Endothelial cell of umbilical vein (primary cell): Measurements from ENCODE around the gene ACTR10. TPM values are rescaled to one million over a fixed set of nuclear protein-coding genes. Genes with fewer than 3 reads are reported as not detected.

Experiments
- BruUV-seq: library from RNA; stranded (reverse); fragments of 400-500 nt; replicated peaks from 2 replicates; lab custom pipeline; 2021; lab: Mats Ljungman, UMichigan
- CTCF ChIA-PET: fragments of 300-600, 350-600 bp; sonication (Branson Sonifier 250); formaldehyde crosslinking; loops from one replicate; lab custom pipeline; 2021; ENCODE audit warnings: antibody characterized with exemption, inconsistent platforms; lab: Charles Lee
- POLR2A ChIA-PET: fragments of 300-600, 350-600 bp; sonication (Branson Sonifier 250); formaldehyde crosslinking; loops from one replicate; lab custom pipeline; 2021; ENCODE audit warnings: antibody characterized with exemption, inconsistent platforms; lab: Charles Lee
- DNase-seq: peaks from one replicate; pipeline ENCODE4 v3.0.0-alpha.2; 2011; ENCODE audit warnings: low read depth, low spot score
- FAIRE-seq: peaks from 2 replicates; lab custom pipeline; 2011; peaks lifted over from hg19 to GRCh38; lab: Jason Lieb, UNC
- H2AFZ ChIP-seq: 2 replicates; pipeline ENCODE4 v1.6.0; 2012; ENCODE audit warnings: low read depth, low read length, control low read depth, inconsistent platforms
- H3K27ac ChIP-seq: 2 replicates; pipeline ENCODE4 v1.5.1; 2011; ENCODE audit warnings: low read depth, mild to moderate bottlenecking, control low read depth, low read length, moderate library complexity; ENCODE audit not compliant: insufficient read depth
- H3K27me3 ChIP-seq, 2 experiments: 2 replicates each; pipeline versions ENCODE4 v1.6.0 to v1.6.1; 2011; ENCODE audit warnings: low read length in 2 of 2, mixed read lengths in 1 of 2; ENCODE audit not compliant: control insufficient read depth in 2 of 2, insufficient read depth in 2 of 2
- H3K36me3 ChIP-seq, 2 experiments: 2 replicates in 1 of 2; 3 replicates in 1 of 2; pipeline ENCODE4 v1.5.1; 2011; ENCODE audit warnings: low read length in 2 of 2, mild to moderate bottlenecking in 1 of 2, moderate library complexity in 1 of 2; ENCODE audit not compliant: control insufficient read depth in 2 of 2, insufficient read depth in 2 of 2; ENCODE audit errors: extremely low read depth in 1 of 2
- H3K4me1 ChIP-seq: 3 replicates; pipeline ENCODE4 v1.5.1; 2011; ENCODE audit warnings: mild to moderate bottlenecking, low read length; ENCODE audit not compliant: control insufficient read depth, insufficient read depth; ENCODE audit errors: extremely low read depth
- H3K4me2 ChIP-seq: 2 replicates; pipeline ENCODE4 v1.6.1; 2011; ENCODE audit warnings: low read length, control low read depth, mixed read lengths; ENCODE audit not compliant: insufficient read depth
- H3K4me3 ChIP-seq, 3 experiments: fragments of 200-600 bp in 1 of 3; sonication (generic), shearing (Covaris generic) in 1 of 3; replicated peaks in 1 of 3; 2 replicates each; pipeline ENCODE4 v1.5.1; 2011 to 2016; ENCODE audit warnings: control low read depth in 3 of 3, low read length in 3 of 3, mild to moderate bottlenecking in 2 of 3, inconsistent platforms in 1 of 3, low read depth in 1 of 3, moderate library complexity in 1 of 3; ENCODE audit not compliant: insufficient read depth in 1 of 3
- H3K79me2 ChIP-seq: 2 replicates; pipeline ENCODE4 v1.6.0; 2012; ENCODE audit warnings: low read length, inconsistent platforms; ENCODE audit not compliant: control insufficient read depth, insufficient read depth
- H3K9ac ChIP-seq: replicated peaks from 2 replicates; pipeline ENCODE3; 2011; ENCODE audit warnings: low read length, control low read depth; ENCODE audit not compliant: insufficient read depth; ENCODE audit errors: extremely low read depth
- H3K9me1 ChIP-seq: replicated peaks from 3 replicates; pipeline ENCODE4 v1.6.0; 2011; ENCODE audit warnings: mild to moderate bottlenecking, low read length; ENCODE audit not compliant: control insufficient read depth, insufficient read depth; ENCODE audit errors: extremely low read depth
- H3K9me3 ChIP-seq: replicated peaks from 2 replicates; pipeline ENCODE4 v1.5.1; 2012; ENCODE audit warnings: low read length, inconsistent platforms; ENCODE audit not compliant: control insufficient read depth, insufficient read depth
- H4K20me1 ChIP-seq: replicated peaks from 2 replicates; pipeline ENCODE3; 2011; ENCODE audit warnings: mild to moderate bottlenecking, low read length; ENCODE audit not compliant: control insufficient read depth, insufficient read depth; ENCODE audit errors: extremely low read depth
- CTCF ChIP-seq, 2 donors: IDR thresholded peaks; 1 replicate in 1 of 2; 2 replicates in 1 of 2; pipeline ENCODE4 v1.5.1; 2011; ENCODE audit warnings: low read length in 2 of 2, mild to moderate bottlenecking in 2 of 2, moderate library complexity in 2 of 2, control low read depth in 1 of 2, inconsistent platforms in 1 of 2, low read depth in 1 of 2; ENCODE audit not compliant: insufficient read depth in 1 of 2; ENCODE audit errors: extremely low read depth in 1 of 2
- EZH2 ChIP-seq: IDR thresholded peaks from 2 replicates; pipeline ENCODE4 v1.6.1; 2012; ENCODE audit warnings: borderline replicate concordance, low read depth, mild to moderate bottlenecking, moderate library complexity, low read length, inconsistent platforms; ENCODE audit not compliant: severe bottlenecking
- FOS ChIP-seq: IDR thresholded peaks from 2 replicates; pipeline ENCODE4 v1.6.1; 2011; ENCODE audit warnings: mild to moderate bottlenecking, low read length, moderate library complexity, borderline replicate concordance; ENCODE audit not compliant: insufficient read depth
- GATA2 ChIP-seq: IDR thresholded peaks from 2 replicates; pipeline ENCODE4 v1.7.0; 2011; ENCODE audit warnings: low read depth, mild to moderate bottlenecking, moderate library complexity, mixed read lengths, low read length; ENCODE audit not compliant: insufficient read length, insufficient read depth
- JUN ChIP-seq: IDR thresholded peaks from 2 replicates; pipeline ENCODE4 v1.6.1; 2011; ENCODE audit warnings: borderline replicate concordance, low read depth; ENCODE audit not compliant: insufficient read length, insufficient read depth
- MAX ChIP-seq: IDR thresholded peaks from 2 replicates; pipeline ENCODE4 v1.6.1; 2011; ENCODE audit not compliant: insufficient read depth, insufficient read length
- MYC ChIP-seq: IDR thresholded peaks from one replicate; pipeline ENCODE4 v1.6.1; 2011; ENCODE audit warnings: mild to moderate bottlenecking, low read depth, low read length
- POLR2A ChIP-seq: IDR thresholded peaks from 2 replicates; pipeline ENCODE4 v1.6.1; 2012; ENCODE audit warnings: low read depth, mild to moderate bottlenecking, control low read depth, low read length
- POLR2AphosphoS5 ChIP-seq: IDR thresholded peaks from 2 replicates; pipeline ENCODE4 v1.6.1; 2012; ENCODE audit warnings: low read depth, mild to moderate bottlenecking, control low read depth, low read length, moderate library complexity; ENCODE audit not compliant: insufficient read depth
- dilution Hi-C: fragments of 300-500 bp; cut with MboI; formaldehyde crosslinking; loops from one replicate; pipeline ENCODE4 v1.15.0; 2019; ENCODE audit warnings: low sequenced_read_pairs; ENCODE audit not compliant: extremely low pct_ligation_motif_present
- intact Hi-C: fragments of 100-400 bp; cut with micrococcal nuclease; formaldehyde crosslinking; loops from one replicate; pipeline ENCODE4 v1.10.0; 2022
- polyA plus RNA-seq, 4 experiments: library from polyadenylated mRNA; depleted of rRNA in 3 of 4; stranded (reverse) in 3 of 4; unstranded in 1 of 4; fragments of >200 nt; gene quantifications; 2 replicates each; pipeline versions ENCODE4 v1.2.1 to v1.2.3, GENCODE V29; 2011 to 2012; ENCODE audit warnings: missing spikeins in 1 of 4
- total RNA-seq: library from RNA; stranded (reverse); gene quantifications from 2 replicates; pipeline ENCODE4 v1.2.3, GENCODE V29; 2021

The ACTR10 gene
- total and polyA plus RNA-seq, 2 donors (not counting 3 experiments of a cell fraction or from before 2014, with no cell fraction given): 28.6 to 67.3 TPM

- POLR2A ChIA-PET: no interaction called here
- no peak for FAIRE-seq
- Histone ChIP-seq H2AFZ (no peak overlapping the region), H3K27me3 (peaks cover 26 to 46% of the 10 kb centered on the region in 2 experiments), H3K27ac (no peak overlapping the region), H3K4me3 (no peak overlapping the region), H3K4me1 (peaks cover 10% of the 10 kb centered on the region), H3K9ac (no peak overlapping the region), H4K20me1 (no peaks in the 10 kb centered on the region), H3K36me3 (no peaks in the 10 kb centered on the region), H3K79me2 (no peaks in the 10 kb centered on the region), H3K9me3 (no peaks in the 10 kb centered on the region), H3K9me1 (no peaks in the 10 kb centered on the region), H3K4me2 (no peak overlapping the region)
- TF ChIP-seq EZH2: no peak
- TF ChIP-seq MAX: no peak
- no peak for TF ChIP-seq POLR2A
- TF ChIP-seq GATA2: no peak
- TF ChIP-seq FOS: no peak
- no peak for TF ChIP-seq CTCF (IDR thresholded peaks at IDR 0.05; ENCODE audit: extremely low read depth in 1 of 2, insufficient read depth in 1 of 2, low read depth in 1 of 2, low read length in 2 of 2)
- no peak for TF ChIP-seq POLR2AphosphoS5
- TF ChIP-seq JUN: no peak
- TF ChIP-seq MYC: no peak
- CTCF ChIA-PET: interaction anchor here (1.0 to 1.3 kb wide), 2 partner anchors 14 to 50 kb away, joined by 3 to 4 read pairs; partner anchors contain the start of gene ACTR10
- dilution Hi-C loops (no loop called here), intact Hi-C loops (loop anchor here (5.0 kb wide), 1 partner anchor 43 kb away; no protein-coding TSS in a partner anchor)
- DNase-seq: no peak
- BruUV-seq: no TSS peak
Measured at GRCh38 chr14:58150243-58150805, 49.6 kb upstream of the ACTR10 start.
